Endometrial microvascular endothelial cells (primary cell): Measurements from ENCODE around the gene SLC24A3. TPM values are rescaled to one million over a fixed set of nuclear protein-coding genes. Genes with fewer than 3 reads are reported as not detected.
"Not testable (repeated sequence)": the region's sequence is repeated elsewhere in the genome, so short reads cannot be mapped to it uniquely, and the experiment has no call there.

ENCODE experiments used
- in situ Hi-C: cut with HindIII; loops from 2 replicates; pipeline ENCODE4 v1.10.0; 2017; ENCODE audit warnings: low sequenced_read_pairs, low pct_unique_long_range_greater_than_20kb; ENCODE audit errors: inconsistent ontology term
- total RNA-seq: library from RNA; depleted of rRNA; stranded (reverse); fragments of >200 nt; gene quantifications from one replicate; pipeline ENCODE4 v1.2.3, GENCODE V29; 2015; ENCODE audit errors: inconsistent ontology term

SLC24A3 gene
- total RNA-seq, 1 donor from 2014 or later: not detected

DNA sequence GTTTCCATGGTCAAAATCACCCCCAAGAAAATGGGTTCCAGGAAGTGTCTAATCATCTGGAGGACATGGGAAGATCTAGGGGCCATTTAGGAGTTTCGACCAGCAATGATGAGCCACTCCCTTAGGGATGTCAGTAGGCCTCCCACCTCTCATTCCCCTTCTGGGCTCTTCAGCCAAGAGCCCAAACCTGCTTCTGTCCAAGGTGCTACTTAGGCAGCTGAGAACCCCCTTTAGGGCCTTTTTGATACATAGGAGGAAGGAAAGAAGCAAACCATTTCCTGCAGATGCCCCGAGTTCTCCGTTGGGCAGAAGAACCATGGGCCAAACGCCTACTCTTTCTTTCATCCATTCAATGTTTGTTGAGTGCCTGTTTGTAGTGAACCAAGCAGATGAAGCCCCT lies 404.2 kb downstream of the SLC24A3 start:
- in situ Hi-C loops: no loop called here

GRCh38 chr20:19617256-19617655 lies 404.8 kb downstream of the SLC24A3 start:
- in situ Hi-C loops: no loop called here

GRCh38 chr20:19618711-19619110 lies 406.3 kb downstream of the SLC24A3 start:
- in situ Hi-C loops: no loop called here

GRCh38 chr20:19619904-19620430 lies 407.5 kb downstream of the SLC24A3 start:
- in situ Hi-C loops: no loop called here

- in situ Hi-C loops: no loop called here
These were observed 408.0 kb downstream of the SLC24A3 start for GRCh38 chr20:19620446-19620845.

GRCh38 chr20:19621072-19621471 lies 408.6 kb downstream of the SLC24A3 start:
- in situ Hi-C loops: no loop called here

- in situ Hi-C loops: no loop called here
These were observed 412.0 kb downstream of the SLC24A3 start for GRCh38 chr20:19624221-19624965.

- in situ Hi-C loops: no loop called here
These were observed 413.0 kb downstream of the SLC24A3 start for GRCh38 chr20:19625426-19625825.

DNA sequence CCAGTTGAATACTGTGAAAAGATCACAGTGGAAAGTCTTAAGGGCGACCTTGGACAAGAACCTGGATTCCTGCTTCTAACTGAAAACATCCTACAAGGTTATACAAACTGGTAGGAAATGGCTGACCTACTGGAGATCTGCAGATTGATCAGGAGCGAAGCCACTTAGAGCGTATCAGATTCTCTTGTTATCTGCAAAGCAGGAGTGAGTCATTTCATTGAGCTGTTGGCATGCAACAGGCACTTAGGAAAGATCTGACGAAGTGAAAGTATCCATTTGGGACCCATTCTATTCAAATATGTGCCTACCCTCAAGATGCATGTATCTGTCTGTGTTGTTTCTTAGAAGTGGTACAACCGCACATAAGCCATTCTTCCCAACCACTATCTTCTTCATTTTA lies 414.5 kb downstream of the SLC24A3 start:
- in situ Hi-C loops: no loop called here

GRCh38 chr20:19628570-19629134 lies 416.2 kb downstream of the SLC24A3 start:
- in situ Hi-C loops: no loop called here

DNA sequence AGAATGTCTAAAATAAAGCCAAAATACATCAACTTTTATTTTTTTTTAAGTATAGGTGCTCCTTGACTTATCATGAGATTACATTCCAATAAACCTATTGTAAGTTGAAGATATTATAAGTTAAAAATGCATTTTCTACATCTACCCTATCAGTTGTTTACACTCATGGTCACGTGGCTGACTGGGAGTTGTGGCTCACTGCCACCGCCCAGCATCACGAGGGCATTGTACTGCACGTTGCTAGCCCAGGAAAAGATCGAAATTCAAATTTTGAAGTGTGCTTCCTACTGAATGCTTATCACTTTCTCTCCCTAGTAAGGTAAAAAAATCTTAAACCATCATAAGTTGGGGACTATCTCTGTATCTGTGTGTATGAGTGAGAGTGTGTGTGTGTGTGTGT lies 419.0 kb downstream of the SLC24A3 start:
- in situ Hi-C loops: no loop called here

DNA sequence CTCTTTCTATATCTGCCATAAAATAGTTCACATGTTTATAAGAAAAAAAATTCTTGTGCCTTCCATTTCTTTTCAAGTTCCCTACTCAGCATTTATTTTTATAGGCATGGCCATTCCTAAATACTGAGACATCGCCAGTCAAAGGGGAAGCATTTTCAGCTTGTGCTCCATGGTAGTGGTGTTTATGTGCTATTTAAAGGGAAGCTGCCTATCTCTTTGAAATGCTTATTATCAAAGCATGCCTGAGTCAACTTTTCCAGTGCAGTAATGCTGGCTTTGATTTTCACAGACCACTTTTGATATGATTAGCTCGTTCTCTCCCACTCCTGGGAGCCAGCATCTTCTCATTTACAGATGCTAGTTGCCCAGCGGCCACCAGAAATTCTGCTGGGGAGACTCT lies 421.5 kb downstream of the SLC24A3 start:
- in situ Hi-C loops: no loop called here

DNA sequence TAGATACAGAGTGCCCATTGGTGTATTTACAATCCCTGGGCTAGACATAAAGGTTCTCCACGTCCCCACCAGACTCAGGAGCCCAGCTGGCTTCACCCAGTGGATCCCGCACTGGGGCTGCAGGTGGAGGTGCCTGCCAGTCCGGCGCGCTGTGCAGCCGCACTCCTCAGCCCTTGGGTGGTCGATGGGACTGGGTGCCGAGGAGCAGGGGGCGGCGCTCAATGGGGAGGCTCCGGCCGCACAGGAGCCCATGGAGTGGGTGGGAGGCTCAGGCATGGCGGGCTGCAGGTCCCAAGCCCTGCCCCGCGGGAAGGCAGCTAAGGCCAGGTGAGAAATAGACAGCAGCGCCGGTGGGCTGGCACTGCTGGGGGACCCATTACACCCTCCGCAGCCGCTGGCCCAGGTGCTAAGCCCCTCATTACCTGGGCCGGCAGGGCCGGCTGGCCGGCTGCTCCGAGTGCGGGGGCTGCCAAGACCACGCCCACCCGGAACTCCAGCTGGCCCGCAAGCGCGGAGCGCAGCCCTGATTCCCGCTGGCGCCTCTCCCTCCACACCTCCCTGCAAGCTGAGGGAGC lies 427.1 kb downstream of the SLC24A3 start:
- in situ Hi-C loops: not testable (repeated sequence)

DNA sequence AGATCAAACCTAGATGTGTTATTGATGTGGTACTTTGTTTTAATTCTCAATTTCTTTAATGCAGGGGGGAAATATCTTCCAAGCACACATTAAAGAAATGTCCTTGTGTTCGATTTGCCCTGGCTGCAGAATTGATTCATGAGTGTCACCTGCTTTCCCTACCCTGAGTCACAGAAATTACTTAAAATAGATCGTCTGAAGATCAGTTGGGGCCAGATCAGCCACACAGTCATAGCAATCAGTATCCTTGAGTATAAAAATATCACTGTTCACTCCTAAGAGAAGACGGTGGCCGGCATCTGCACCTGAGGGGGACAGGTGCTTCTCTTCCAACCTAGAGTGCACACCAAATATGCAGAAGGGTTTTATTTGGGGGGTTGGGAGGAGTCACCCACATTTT lies 430.4 kb downstream of the SLC24A3 start:
- in situ Hi-C loops: no loop called here

- in situ Hi-C loops: no loop called here
These were observed 431.6 kb downstream of the SLC24A3 start for GRCh38 chr20:19644085-19644484.

DNA sequence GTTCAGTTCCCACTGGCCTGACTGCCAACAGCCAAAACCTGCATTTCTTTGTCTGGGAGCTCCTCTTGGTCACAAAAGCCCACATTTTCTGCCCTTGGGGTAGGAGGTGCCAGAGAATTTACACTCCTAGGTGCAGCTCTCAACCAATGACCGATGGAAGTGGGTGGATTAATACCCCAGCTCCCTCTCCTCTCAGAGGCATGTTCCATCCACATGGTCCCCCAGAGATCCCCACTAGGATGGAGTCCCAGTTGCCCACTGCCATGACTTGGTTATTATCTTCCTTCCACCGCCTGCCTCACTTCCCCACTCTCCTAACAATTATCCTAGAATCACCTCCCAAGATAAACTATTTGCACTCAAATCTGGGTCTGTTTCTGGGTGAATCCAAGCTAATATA lies 434.5 kb downstream of the SLC24A3 start:
- in situ Hi-C loops: no loop called here

GRCh38 chr20:19648024-19648423 lies 435.6 kb downstream of the SLC24A3 start:
- in situ Hi-C loops: no loop called here

- in situ Hi-C loops: no loop called here
These were observed 436.6 kb downstream of the SLC24A3 start for GRCh38 chr20:19649041-19649440.

DNA sequence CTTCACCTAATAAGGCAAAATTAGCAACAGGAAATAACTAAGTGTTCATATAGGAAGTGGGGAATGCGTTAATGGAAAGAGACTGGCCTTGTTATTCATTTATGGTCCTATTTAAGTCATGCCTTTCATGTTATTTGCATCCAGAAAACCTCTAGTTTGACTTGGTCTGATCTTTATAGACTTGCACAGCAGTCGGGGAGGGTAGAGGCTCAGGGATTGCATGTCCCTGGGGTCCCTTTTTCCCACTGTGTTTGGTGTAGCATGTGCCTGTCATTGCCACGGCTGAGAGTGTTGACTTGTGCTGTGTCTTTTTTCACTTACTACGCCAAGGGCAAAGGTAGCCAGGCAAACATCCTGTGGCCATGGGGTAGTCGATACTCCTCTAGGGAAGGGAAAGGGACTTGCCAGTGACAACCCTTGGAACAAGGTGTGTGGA lies 440.2 kb downstream of the SLC24A3 start:
- in situ Hi-C loops: no loop called here

GRCh38 chr20:19653327-19653726 lies 440.9 kb downstream of the SLC24A3 start:
- in situ Hi-C loops: no loop called here
